SK-N-DZ (cell line): ENCODE measurements around the gene VSX2.

Experiments used
- DNase-seq: peaks from one replicate; pipeline ENCODE4 v3.0.0-alpha.2; 2015; ENCODE audit warnings: low spot score

The VSX2 gene

GRCh38 chr14:74221741-74222140 is 17.5 kb upstream of the VSX2 start:
- no peak for DNase-seq

GRCh38 chr14:74223016-74223415 is 16.2 kb upstream of the VSX2 start:
- DNase-seq, result no peak

- no peak for DNase-seq
Measured at GRCh38 chr14:74231784-74232183, 7.5 kb upstream of the VSX2 start.

DNA sequence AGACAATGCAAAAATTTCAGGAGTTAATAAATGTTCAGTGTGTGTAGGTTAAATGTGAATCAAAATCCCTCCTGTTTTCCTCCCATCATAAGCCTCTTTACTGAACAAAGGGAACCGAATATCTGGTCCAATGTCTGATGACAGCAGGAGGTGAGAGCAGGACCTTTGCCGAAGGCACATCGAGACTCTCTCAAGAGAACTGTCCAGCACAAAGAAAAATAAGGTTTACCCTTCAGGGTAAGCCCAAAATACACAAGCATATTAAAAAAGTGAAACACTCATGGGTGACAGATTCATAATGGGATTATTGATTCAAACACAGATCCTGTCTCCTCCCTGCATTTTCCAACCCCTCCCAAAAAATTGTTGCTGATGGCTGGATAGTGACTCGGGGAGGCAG is 4.2 kb upstream of the VSX2 start:
- DNase-seq, result no peak

- no peak for DNase-seq
Measured at GRCh38 chr14:74237441-74237840, 1.8 kb upstream of the VSX2 start.

GRCh38 chr14:74239848-74240793 is 872 bp downstream of the VSX2 start:
- no peak for DNase-seq

GRCh38 chr14:74240794-74241651 is 1.8 kb downstream of the VSX2 start:
- DNase-seq, result no peak

GRCh38 chr14:74241652-74242017 is 2.4 kb downstream of the VSX2 start:
- no peak for DNase-seq

DNA sequence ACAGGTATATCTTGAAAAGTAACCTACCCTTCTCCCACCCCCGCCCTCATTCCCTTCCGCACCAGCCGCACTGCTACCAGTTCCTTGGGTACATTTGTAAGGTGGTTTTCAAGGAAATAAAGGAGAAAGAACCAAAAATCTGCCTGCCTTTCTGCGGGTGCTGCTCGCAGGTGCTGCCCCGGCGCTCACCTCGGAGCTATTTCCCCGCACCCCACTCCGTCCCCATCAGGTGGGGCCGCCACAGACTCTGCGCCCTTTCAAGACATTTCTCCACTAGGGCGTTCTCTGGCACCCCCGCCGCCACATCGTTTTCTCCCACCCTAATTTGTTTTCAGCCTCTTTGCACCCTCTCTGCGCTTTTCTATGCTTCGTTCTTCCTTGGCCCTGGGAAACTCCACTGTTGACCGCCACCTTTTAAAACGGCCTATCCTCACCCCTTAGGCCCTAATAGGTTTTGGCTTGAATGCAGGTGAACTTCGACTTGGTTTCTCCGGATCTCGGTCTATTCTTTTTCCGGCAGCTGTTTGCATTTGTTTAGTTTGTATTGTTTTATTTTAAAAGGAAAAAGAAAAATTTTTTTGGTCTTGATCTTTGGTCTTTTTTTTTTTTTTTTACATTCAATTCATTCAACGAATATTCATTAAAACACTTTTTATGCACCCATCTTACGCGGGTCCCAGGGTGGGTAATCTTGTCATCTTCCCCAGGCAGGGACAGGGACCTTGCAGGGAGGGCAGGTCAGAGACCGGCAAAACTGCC is 3.0 kb downstream of the VSX2 start:
- DNase-seq, result no peak

DNA sequence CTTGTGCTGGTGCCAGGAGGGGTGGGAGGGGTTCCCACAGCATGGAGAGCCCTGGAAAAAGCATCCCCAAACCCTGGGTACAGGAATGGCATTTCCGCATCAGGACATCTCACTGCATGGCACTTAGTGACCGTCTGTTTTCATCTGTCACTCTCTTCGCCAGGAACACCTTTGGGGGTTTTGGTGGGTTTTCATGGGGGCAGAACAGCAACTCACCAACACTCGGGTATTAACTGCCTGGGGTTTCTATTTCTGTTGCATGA is 3.5 kb downstream of the VSX2 start:
- DNase-seq, result no peak

DNA sequence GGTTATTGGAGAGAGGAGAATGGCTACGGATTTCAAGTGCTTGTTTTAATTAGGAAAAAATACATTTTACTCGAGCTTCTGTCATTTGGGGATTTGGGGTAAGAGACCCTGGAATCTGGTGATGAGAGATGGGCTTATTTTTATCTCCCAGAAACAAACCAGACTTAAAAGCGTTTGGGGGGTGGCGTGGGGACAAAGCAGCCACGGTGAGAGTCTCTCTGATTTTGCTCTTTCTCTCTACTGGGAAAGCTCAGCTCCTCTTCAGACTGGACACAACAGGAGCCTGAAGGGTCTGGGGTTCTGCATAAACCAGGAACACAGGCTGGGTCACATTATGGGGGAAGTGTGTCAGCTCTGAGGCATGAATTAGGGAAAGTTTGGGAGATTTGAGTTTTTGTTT is 3.8 kb downstream of the VSX2 start:
- DNase-seq, result no peak

GRCh38 chr14:74244115-74244514 is 4.9 kb downstream of the VSX2 start:
- DNase-seq, result no peak

DNA sequence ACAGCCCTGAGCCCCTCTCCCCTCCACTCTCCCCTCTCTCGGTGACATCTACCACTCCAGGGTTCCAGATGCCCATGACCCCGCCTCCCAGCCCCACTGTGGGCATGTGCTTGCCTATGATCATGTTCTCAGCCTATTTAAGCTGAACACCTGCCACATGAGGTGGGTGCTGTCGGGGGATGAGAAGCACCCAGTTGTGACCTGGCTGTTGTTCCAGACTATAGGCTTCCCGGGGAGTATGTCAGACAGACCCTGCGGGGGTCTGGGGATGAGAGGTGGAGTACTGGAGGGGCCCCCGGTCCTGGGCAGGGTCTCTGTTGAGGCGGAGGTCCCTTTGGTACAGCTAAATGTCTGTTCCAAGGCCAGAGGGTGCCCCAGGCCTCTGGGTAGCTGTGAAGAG is 6.0 kb downstream of the VSX2 start:
- no peak for DNase-seq

DNA sequence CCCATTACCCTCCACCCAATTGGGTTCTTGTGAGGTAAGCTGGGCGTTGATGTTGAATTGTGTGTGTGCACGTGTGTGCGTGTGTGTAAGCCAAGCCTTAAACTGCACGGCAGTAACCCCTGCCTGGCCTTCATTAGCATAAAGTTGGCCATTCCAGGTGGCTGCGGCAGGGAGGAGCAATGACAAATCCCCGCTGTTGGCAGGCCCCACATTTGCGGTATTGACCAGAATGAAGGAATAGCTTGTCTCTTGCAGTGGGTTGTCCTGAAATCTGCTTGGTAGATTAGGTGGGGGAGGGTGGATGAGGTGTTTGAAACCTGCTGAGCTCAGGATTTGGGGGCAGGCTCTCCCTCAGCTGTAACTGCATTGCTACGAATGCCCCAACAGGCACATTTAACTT is 7.3 kb downstream of the VSX2 start:
- no peak for DNase-seq

DNA sequence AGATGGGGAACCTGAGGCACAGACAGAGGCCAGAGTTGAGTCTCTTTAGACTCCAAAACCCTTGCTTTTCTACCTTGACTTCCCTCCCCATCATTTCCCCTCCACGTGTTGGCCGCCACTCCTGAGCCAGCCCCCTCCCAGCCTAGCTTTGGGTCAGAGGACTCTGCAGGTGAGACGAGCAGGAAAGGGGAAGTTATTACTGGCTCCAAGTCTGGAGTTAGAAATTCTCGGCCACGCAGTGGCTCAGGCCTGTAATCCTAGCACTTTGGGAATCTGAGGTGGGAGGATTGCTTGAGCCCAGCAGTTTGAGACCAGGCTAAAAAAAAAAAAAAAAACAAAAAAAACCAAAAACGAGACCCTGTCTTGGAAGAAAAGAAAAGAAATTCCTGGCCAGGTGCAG is 8.8 kb downstream of the VSX2 start:
- no peak for DNase-seq

DNA sequence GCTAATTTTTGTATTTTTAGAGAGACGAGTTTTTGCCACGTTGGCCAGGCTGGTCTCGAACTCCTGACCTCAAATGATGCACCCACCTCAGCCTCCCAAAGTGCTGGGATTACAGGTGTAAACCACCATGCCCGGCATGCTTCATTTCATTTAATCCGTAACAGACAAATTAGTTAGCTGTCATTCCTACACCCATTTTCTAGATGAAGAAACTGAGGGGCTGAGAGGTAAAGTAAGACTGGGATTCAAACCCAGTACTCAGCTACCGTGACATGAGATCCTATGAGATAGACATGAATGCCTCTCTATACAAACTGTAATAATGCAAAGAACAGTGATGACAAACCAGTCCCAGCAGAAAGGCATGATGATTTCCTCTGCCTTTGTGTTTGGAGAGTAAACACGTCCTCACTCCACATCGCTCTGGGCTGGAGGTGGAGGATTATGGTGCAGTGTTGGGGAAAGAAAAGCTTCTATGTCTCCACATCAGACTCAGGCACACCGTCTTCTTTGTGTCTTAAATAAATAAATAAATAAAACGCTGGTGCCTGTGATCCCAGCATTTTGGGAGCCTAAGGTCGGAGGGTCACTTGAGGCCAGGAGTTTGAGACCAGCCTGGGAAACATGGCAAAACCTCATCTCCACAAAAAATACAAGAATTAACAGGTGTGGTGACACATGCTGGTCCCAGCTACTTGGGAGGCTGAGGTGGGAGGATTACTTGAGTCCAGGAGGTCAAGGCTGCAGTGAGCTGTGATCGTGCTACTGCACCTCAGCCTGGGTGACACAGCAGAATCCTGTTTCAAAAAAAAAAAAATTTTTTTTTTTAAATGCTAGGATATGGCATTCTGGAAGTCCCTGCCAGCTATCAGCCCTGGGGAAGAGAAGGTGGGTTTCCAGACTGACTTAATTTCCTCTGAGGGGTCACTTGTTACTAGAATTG is 10.5 kb downstream of the VSX2 start:
- no peak for DNase-seq

GRCh38 chr14:74255281-74255680 is 16.0 kb downstream of the VSX2 start:
- no peak for DNase-seq

- peak; percentile 84 for DNase-seq
Measured at GRCh38 chr14:74257078-74257940, 18.1 kb downstream of the VSX2 start.

DNA sequence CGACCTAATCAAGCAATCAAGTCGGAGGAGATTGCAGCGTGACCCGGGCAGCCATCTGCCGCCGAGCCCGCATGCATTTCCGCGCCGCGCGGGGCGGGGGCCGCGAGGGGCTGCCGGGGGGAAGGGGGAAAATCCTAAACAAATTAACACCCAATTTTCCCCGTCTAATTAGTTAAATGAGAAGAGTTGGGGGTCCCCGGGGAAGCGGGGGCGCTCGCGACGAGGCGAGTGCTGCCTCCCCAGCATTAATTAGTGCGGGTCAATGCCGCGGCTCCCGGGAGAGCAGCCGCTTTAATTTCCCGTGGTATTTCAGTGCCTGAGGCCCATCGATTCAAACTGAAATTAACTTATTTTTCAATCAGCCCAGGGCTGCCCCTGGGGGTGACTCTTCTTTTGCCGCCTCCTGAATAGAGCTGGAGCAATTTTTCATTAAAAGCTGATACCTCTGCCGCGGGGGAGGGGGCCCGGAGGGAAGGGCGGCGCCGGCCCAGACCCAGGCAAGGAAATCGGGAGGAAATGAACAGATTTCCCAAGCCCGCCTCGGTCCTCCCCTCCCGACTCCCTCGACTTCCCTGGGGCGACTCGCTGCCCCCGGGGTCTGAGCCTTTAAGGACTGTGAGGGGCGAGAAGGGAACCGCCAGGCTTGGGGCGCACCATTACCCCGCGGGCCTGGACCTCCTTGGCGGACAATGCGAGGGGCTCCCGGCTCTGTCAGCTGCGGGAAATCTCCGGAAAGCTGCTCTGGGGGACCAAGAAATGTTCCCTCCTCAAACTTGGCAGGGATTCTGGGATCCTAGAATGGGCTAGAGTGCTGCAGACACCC is 18.9 kb downstream of the VSX2 start:
- DNase-seq, result peak; percentile 26

GRCh38 chr14:74258764-74259035 is 19.5 kb downstream of the VSX2 start:
- no peak for DNase-seq
